ENCODE results near the gene EXT2. TPM values are rescaled to one million over a fixed set of nuclear protein-coding genes. Genes with fewer than 3 reads are reported as not detected.

Gene EXT2
- total RNA-seq, 1 donor: 174 TPM

DNA sequence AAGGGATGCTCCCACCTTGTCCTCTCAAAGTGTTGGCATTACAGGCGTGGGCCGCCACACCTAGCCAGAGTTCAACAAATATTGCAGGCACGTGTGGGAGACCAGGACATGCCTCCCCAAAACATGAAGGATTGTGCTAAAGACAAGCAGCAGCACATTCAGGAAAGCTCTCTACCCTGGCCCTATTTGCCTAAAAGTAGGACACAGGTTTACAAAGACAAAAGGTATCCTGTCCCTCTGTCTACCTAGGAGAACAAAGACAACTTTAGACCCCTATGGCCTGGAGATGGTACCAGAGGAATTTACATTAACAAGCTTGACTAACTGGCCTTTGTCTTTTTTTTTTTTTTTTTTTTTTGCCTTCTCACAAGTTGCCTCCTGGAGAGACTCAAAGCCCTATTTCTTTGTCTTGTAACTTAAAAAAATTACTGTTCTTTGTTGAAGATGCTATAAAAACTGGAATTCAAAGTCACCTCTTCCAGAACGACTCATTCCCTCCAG lies 30.3 kb upstream of the EXT2 start:
- Histone ChIP-seq H3K27ac (ENCODE audit: low read depth, low read length) (peak overlapping the region; percentile 87), H3K4me3 (ENCODE audit: insufficient read depth, low read length) (peak overlapping the region; percentile 92), H3K36me3 (ENCODE audit: insufficient read depth, low read length) (no peaks in the 10 kb centered on the region), H2AFZ (ENCODE audit: low read length) (no peak overlapping the region), H3K4me2 (ENCODE audit: insufficient read depth, low read length) (peak overlapping the region; percentile 91), H4K20me1 (ENCODE audit: insufficient read depth, low read length) (no peaks in the 10 kb centered on the region), H3K27me3 (ENCODE audit: insufficient read depth, low read length) (no peaks in the 10 kb centered on the region), H3K9me3 (ENCODE audit: low read depth, low read length) (no peaks in the 10 kb centered on the region), H3K79me2 (ENCODE audit: insufficient read depth, low read length) (peaks cover 4% of the 10 kb centered on the region), H3K4me1 (ENCODE audit: insufficient read depth, low read length) (peaks cover 10% of the 10 kb centered on the region)
- TF ChIP-seq, protein P1, sequence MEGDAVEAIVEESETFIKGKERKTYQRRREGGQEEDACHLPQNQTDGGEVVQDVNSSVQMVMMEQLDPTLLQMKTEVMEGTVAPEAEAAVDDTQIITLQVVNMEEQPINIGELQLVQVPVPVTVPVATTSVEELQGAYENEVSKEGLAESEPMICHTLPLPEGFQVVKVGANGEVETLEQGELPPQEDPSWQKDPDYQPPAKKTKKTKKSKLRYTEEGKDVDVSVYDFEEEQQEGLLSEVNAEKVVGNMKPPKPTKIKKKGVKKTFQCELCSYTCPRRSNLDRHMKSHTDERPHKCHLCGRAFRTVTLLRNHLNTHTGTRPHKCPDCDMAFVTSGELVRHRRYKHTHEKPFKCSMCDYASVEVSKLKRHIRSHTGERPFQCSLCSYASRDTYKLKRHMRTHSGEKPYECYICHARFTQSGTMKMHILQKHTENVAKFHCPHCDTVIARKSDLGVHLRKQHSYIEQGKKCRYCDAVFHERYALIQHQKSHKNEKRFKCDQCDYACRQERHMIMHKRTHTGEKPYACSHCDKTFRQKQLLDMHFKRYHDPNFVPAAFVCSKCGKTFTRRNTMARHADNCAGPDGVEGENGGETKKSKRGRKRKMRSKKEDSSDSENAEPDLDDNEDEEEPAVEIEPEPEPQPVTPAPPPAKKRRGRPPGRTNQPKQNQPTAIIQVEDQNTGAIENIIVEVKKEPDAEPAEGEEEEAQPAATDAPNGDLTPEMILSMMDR (IDR thresholded peaks at IDR 0.05; ENCODE audit: extremely low read depth, low read depth, low read length): no peak
- DNase-seq (ENCODE audit: insufficient read length, low spot score, missing footprints): no peak

DNA sequence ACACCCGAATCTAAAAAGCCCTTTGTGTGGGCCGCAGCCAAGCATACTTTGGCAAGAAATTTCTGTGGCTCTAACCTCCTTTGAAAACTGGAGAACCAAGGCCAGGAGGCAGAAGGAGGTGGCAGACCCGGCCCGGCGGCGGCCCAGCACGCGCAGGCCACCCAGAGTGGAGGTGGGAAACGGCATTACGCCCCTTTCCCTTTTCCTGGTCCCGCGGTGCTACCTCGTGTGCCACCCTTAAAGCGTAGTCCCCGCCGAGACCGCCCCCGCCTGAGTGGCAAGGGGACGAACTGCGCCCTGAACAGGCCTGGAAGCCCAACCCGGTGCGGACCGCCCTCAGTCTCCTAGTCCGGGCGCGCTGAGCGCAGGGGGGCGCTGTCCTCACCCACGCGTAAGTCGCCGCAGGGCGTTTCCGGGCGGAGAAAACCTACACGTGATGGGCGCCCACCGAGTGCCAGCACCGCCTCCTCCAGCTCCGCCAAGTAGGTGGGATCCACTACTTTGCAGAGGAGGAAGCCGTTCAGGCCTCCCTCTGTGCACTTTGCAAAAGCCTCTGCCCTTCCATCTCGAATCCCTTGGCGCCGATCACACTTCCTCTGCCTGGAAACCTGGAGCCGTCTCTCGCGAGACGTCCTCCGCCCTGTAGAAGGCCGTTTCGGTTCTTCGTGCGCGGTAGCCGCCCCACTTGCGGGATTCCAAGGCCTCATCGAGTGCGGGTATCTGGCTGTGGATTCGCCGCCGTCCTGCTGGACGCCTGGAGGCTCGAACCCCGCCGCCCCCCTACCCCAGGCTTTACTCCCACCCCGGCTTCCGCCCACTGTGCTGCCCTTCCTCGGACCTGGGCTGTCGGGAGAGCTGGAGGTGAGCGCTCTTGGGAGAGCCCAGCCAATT lies 29.4 kb upstream of the EXT2 start, which contains the start of gene ACCS:
Gene ACCS (plus strand): TSS at position 430 of the 891 bp plus-strand sequence. CDS start 1,358 bp downstream, outside the sequence.
- Histone ChIP-seq H3K4me2 (ENCODE audit: insufficient read depth, low read length) (peak within 1 kb of the TSS; percentile 91), H4K20me1 (ENCODE audit: insufficient read depth, low read length) (no peaks in the 10 kb centered on the region), H3K27ac (ENCODE audit: low read depth, low read length) (peak within 1 kb of the TSS; percentile 87), H3K4me3 (ENCODE audit: insufficient read depth, low read length) (peak within 1 kb of the TSS; percentile 92), H3K36me3 (ENCODE audit: insufficient read depth, low read length) (no peaks in the 10 kb centered on the region), H3K9me3 (ENCODE audit: low read depth, low read length) (no peaks in the 10 kb centered on the region), H2AFZ (ENCODE audit: low read length) (peak within 1 kb of the TSS; percentile 97), H3K4me1 (ENCODE audit: insufficient read depth, low read length) (peaks cover 10% of the 10 kb centered on the region), H3K79me2 (ENCODE audit: insufficient read depth, low read length) (peaks cover 4% of the 10 kb centered on the region), H3K27me3 (ENCODE audit: insufficient read depth, low read length) (no peaks in the 10 kb centered on the region)
- TF ChIP-seq, protein P1 (IDR thresholded peaks at IDR 0.05; ENCODE audit: extremely low read depth, low read depth, low read length): peak; percentile 77
- DNase-seq (ENCODE audit: insufficient read length, low spot score, missing footprints): peak; percentile 98

DNA sequence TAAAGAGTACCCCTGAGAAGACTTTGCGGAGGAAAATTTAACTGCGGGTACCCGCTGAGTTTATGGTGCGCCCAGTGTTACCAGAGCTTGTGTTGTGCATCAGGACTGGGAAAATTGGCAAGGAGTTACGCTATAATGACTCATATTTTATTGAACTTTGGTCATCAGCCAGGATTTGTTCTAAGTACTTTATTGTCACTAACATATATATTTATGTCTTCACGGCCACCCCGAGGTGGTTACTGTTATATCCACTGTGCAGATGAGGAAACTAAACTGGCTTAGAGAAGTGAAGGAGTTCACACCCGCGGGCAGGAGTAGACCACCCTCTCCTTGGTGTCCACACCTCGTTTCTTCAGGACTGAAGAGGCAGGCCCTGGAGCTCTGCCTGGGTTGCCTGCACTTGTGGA lies 28.7 kb upstream of the EXT2 start:
- DNase-seq (ENCODE audit: insufficient read length, low spot score, missing footprints): peak; percentile 83
- TF ChIP-seq, protein P1 (IDR thresholded peaks at IDR 0.05; ENCODE audit: extremely low read depth, low read depth, low read length): no peak
- peak overlapping the region; percentile 91 for H3K4me2 ChIP-seq (ENCODE audit: insufficient read depth, low read length)
- H3K27ac ChIP-seq (ENCODE audit: low read depth, low read length): peak overlapping the region; percentile 87
- H3K4me1 ChIP-seq (ENCODE audit: insufficient read depth, low read length): peaks cover 10% of the 10 kb centered on the region
- peak overlapping the region; percentile 97 for H2AFZ ChIP-seq (ENCODE audit: low read length)
- H4K20me1 ChIP-seq (ENCODE audit: insufficient read depth, low read length): no peaks in the 10 kb centered on the region
- H3K27me3 ChIP-seq (ENCODE audit: insufficient read depth, low read length): no peaks in the 10 kb centered on the region
- no peaks in the 10 kb centered on the region for H3K36me3 ChIP-seq (ENCODE audit: insufficient read depth, low read length)
- H3K79me2 ChIP-seq (ENCODE audit: insufficient read depth, low read length): peaks cover 4% of the 10 kb centered on the region
- H3K4me3 ChIP-seq (ENCODE audit: insufficient read depth, low read length): peak overlapping the region; percentile 92
- H3K9me3 ChIP-seq (ENCODE audit: low read depth, low read length): no peaks in the 10 kb centered on the region

DNA sequence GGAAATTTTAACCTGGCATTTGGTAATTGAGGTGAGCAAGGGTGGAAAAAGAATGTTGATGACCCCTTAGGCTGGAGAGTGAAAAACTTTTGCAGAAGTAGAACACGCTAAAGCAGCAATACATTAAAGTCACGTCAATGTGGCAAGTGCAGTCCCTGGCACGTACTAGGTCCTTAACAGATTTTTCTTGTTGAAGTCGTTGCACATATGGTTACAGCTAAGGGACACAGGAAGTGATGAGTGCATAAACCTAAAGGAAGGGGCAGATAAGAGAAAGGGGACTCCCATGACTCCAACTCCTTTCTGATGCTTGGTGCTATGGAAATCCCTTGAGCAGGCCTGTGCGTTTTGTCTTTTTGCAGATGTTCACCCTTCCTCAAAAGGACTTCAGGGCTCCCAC lies 28.2 kb upstream of the EXT2 start:
- H4K20me1 ChIP-seq (ENCODE audit: insufficient read depth, low read length): no peaks in the 10 kb centered on the region
- no peaks in the 10 kb centered on the region for H3K36me3 ChIP-seq (ENCODE audit: insufficient read depth, low read length)
- no peak overlapping the region for H2AFZ ChIP-seq (ENCODE audit: low read length)
- H3K4me2 ChIP-seq (ENCODE audit: insufficient read depth, low read length): peak overlapping the region; percentile 91
- DNase-seq (ENCODE audit: insufficient read length, low spot score, missing footprints): no peak
- peak overlapping the region; percentile 92 for H3K4me3 ChIP-seq (ENCODE audit: insufficient read depth, low read length)
- peaks cover 4% of the 10 kb centered on the region for H3K79me2 ChIP-seq (ENCODE audit: insufficient read depth, low read length)
- H3K27ac ChIP-seq (ENCODE audit: low read depth, low read length): peak overlapping the region; percentile 87
- TF ChIP-seq, protein P1 (IDR thresholded peaks at IDR 0.05; ENCODE audit: extremely low read depth, low read depth, low read length): no peak
- H3K9me3 ChIP-seq (ENCODE audit: low read depth, low read length): no peaks in the 10 kb centered on the region
- peaks cover 10% of the 10 kb centered on the region for H3K4me1 ChIP-seq (ENCODE audit: insufficient read depth, low read length)
- H3K27me3 ChIP-seq (ENCODE audit: insufficient read depth, low read length): no peaks in the 10 kb centered on the region
